HepG2 (cell line): ENCODE results near the gene CDH13. TPM values are rescaled to one million over a fixed set of nuclear protein-coding genes. Genes with fewer than 3 reads are reported as not detected.

Experiments
- HDAC2 ChIP-seq: sonication (generic); formaldehyde crosslinking; IDR thresholded peaks from 2 replicates; pipeline ENCODE4 v1.4.0; 2020; ENCODE audit warnings: missing genetic modification reagents
- NFATC3 ChIP-seq: sonication (generic); formaldehyde crosslinking; IDR thresholded peaks from 2 replicates; pipeline ENCODE4 v1.5.1; 2020; ENCODE audit warnings: mild to moderate bottlenecking, missing genetic modification reagents
- SNAPC2 ChIP-seq: sonication (generic); formaldehyde crosslinking; IDR thresholded peaks from 2 replicates; pipeline ENCODE4 v1.8.1; 2022; ENCODE audit warnings: mild to moderate bottlenecking, missing genetic modification reagents
- TGIF2 ChIP-seq: IDR thresholded peaks from 2 replicates; pipeline ENCODE4 v1.6.1; 2016; ENCODE audit warnings: control low read depth, missing compliant biosample characterization
- ZBTB39 ChIP-seq: sonication (generic); formaldehyde crosslinking; IDR thresholded peaks from 2 replicates; pipeline ENCODE4 v1.5.0; 2020; ENCODE audit warnings: missing genetic modification reagents
- ZNF260 ChIP-seq: sonication (generic); formaldehyde crosslinking; IDR thresholded peaks from 2 replicates; pipeline ENCODE4 v1.4.0; 2020; ENCODE audit warnings: missing genetic modification reagents, low read depth, mild to moderate bottlenecking, borderline replicate concordance
- ZSCAN12 ChIP-seq: sonication (generic); formaldehyde crosslinking; IDR thresholded peaks from 2 replicates; pipeline ENCODE4 v1.9.0; 2021; ENCODE audit warnings: mild to moderate bottlenecking, missing genetic modification reagents
- polyA plus RNA-seq, 8 experiments: library from polyadenylated mRNA; depleted of rRNA in 3 of 8; stranded (reverse) in 7 of 8; unstranded in 1 of 8; fragments of >200 nt; fragmentation: Illumina TruSeq in 4 of 8; extraction: Trizol in 4 of 8; gene quantifications; 2 replicates each; pipeline versions ENCODE4 v1.2.1 to v1.2.3, GENCODE V29; 2011 to 2016; ENCODE audit warnings: low read depth in 4 of 8, missing spikeins in 1 of 8, mixed read lengths in 1 of 8; ENCODE audit not compliant: insufficient read depth in 1 of 8
- total RNA-seq, 5 experiments: library from RNA; depleted of rRNA; stranded (reverse); fragments of >200 nt; fragmentation: Illumina TruSeq; extraction: Trizol; gene quantifications; 2 replicates each; pipeline ENCODE4 v1.2.3, GENCODE V29; 2016; ENCODE audit warnings: low read depth in 1 of 5
- TF ChIP-seq, protein P1 (sequence below): sonication (generic); formaldehyde crosslinking; IDR thresholded peaks from 2 replicates; pipeline ENCODE4 v1.9.0; 2021; ENCODE audit warnings: mild to moderate bottlenecking, missing genetic modification reagents
- TF ChIP-seq, protein P2 (sequence below): fragments of 450-650 bp; IDR thresholded peaks from 2 replicates; pipeline ENCODE4 v1.6.1; 2017; ENCODE audit warnings: mild to moderate bottlenecking
- TF ChIP-seq, protein P3 (sequence below): sonication (generic); formaldehyde crosslinking; IDR thresholded peaks from 2 replicates; pipeline ENCODE4 v1.4.0; 2020; ENCODE audit warnings: missing genetic modification reagents, borderline replicate concordance
- TF ChIP-seq, protein P4 (sequence below): sonication (generic); formaldehyde crosslinking; IDR thresholded peaks from 2 replicates; pipeline ENCODE4 v1.4.0; 2020; ENCODE audit warnings: missing genetic modification reagents, mild to moderate bottlenecking, borderline replicate concordance

CDH13 gene
- total and polyA plus RNA-seq, 2 of the 13 experiments (the other 11 are each of a cell fraction or from before 2014, with no cell fraction given): not detected

- TF ChIP-seq, protein P1, sequence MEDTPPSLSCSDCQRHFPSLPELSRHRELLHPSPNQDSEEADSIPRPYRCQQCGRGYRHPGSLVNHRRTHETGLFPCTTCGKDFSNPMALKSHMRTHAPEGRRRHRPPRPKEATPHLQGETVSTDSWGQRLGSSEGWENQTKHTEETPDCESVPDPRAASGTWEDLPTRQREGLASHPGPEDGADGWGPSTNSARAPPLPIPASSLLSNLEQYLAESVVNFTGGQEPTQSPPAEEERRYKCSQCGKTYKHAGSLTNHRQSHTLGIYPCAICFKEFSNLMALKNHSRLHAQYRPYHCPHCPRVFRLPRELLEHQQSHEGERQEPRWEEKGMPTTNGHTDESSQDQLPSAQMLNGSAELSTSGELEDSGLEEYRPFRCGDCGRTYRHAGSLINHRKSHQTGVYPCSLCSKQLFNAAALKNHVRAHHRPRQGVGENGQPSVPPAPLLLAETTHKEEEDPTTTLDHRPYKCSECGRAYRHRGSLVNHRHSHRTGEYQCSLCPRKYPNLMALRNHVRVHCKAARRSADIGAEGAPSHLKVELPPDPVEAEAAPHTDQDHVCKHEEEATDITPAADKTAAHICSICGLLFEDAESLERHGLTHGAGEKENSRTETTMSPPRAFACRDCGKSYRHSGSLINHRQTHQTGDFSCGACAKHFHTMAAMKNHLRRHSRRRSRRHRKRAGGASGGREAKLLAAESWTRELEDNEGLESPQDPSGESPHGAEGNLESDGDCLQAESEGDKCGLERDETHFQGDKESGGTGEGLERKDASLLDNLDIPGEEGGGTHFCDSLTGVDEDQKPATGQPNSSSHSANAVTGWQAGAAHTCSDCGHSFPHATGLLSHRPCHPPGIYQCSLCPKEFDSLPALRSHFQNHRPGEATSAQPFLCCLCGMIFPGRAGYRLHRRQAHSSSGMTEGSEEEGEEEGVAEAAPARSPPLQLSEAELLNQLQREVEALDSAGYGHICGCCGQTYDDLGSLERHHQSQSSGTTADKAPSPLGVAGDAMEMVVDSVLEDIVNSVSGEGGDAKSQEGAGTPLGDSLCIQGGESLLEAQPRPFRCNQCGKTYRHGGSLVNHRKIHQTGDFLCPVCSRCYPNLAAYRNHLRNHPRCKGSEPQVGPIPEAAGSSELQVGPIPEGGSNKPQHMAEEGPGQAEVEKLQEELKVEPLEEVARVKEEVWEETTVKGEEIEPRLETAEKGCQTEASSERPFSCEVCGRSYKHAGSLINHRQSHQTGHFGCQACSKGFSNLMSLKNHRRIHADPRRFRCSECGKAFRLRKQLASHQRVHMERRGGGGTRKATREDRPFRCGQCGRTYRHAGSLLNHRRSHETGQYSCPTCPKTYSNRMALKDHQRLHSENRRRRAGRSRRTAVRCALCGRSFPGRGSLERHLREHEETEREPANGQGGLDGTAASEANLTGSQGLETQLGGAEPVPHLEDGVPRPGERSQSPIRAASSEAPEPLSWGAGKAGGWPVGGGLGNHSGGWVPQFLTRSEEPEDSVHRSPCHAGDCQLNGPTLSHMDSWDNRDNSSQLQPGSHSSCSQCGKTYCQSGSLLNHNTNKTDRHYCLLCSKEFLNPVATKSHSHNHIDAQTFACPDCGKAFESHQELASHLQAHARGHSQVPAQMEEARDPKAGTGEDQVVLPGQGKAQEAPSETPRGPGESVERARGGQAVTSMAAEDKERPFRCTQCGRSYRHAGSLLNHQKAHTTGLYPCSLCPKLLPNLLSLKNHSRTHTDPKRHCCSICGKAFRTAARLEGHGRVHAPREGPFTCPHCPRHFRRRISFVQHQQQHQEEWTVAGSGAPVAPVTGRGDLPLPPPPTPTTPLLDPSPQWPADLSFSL (CRISPR knock-in tag): no peak
- TF ChIP-seq ZBTB39 (CRISPR knock-in tag) (no peak), ZSCAN12 (CRISPR knock-in tag) (no peak), TGIF2 (no peak), SNAPC2 (CRISPR knock-in tag) (no peak), HDAC2 (no peak), ZNF260 (no peak), NFATC3 (no peak)
- TF ChIP-seq, protein P2, sequence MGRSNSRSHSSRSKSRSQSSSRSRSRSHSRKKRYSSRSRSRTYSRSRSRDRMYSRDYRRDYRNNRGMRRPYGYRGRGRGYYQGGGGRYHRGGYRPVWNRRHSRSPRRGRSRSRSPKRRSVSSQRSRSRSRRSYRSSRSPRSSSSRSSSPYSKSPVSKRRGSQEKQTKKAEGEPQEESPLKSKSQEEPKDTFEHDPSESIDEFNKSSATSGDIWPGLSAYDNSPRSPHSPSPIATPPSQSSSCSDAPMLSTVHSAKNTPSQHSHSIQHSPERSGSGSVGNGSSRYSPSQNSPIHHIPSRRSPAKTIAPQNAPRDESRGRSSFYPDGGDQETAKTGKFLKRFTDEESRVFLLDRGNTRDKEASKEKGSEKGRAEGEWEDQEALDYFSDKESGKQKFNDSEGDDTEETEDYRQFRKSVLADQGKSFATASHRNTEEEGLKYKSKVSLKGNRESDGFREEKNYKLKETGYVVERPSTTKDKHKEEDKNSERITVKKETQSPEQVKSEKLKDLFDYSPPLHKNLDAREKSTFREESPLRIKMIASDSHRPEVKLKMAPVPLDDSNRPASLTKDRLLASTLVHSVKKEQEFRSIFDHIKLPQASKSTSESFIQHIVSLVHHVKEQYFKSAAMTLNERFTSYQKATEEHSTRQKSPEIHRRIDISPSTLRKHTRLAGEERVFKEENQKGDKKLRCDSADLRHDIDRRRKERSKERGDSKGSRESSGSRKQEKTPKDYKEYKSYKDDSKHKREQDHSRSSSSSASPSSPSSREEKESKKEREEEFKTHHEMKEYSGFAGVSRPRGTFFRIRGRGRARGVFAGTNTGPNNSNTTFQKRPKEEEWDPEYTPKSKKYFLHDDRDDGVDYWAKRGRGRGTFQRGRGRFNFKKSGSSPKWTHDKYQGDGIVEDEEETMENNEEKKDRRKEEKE: no peak
- TF ChIP-seq, protein P3, sequence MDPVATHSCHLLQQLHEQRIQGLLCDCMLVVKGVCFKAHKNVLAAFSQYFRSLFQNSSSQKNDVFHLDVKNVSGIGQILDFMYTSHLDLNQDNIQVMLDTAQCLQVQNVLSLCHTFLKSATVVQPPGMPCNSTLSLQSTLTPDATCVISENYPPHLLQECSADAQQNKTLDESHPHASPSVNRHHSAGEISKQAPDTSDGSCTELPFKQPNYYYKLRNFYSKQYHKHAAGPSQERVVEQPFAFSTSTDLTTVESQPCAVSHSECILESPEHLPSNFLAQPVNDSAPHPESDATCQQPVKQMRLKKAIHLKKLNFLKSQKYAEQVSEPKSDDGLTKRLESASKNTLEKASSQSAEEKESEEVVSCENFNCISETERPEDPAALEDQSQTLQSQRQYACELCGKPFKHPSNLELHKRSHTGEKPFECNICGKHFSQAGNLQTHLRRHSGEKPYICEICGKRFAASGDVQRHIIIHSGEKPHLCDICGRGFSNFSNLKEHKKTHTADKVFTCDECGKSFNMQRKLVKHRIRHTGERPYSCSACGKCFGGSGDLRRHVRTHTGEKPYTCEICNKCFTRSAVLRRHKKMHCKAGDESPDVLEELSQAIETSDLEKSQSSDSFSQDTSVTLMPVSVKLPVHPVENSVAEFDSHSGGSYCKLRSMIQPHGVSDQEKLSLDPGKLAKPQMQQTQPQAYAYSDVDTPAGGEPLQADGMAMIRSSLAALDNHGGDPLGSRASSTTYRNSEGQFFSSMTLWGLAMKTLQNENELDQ (CRISPR knock-in tag): no peak
- TF ChIP-seq, protein P4, sequence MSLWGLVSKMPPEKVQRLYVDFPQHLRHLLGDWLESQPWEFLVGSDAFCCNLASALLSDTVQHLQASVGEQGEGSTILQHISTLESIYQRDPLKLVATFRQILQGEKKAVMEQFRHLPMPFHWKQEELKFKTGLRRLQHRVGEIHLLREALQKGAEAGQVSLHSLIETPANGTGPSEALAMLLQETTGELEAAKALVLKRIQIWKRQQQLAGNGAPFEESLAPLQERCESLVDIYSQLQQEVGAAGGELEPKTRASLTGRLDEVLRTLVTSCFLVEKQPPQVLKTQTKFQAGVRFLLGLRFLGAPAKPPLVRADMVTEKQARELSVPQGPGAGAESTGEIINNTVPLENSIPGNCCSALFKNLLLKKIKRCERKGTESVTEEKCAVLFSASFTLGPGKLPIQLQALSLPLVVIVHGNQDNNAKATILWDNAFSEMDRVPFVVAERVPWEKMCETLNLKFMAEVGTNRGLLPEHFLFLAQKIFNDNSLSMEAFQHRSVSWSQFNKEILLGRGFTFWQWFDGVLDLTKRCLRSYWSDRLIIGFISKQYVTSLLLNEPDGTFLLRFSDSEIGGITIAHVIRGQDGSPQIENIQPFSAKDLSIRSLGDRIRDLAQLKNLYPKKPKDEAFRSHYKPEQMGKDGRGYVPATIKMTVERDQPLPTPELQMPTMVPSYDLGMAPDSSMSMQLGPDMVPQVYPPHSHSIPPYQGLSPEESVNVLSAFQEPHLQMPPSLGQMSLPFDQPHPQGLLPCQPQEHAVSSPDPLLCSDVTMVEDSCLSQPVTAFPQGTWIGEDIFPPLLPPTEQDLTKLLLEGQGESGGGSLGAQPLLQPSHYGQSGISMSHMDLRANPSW (CRISPR knock-in tag): no peak
- TF ChIP-seq, all 625 proteins: peak for 0
Observed at GRCh38 chr16:82756283-82756599, 129.5 kb downstream of the CDH13 start (continued).
